Psoas muscle (tissue), 8 donors: ENCODE results near the gene PRMT7. TPM values are rescaled to one million over a fixed set of nuclear protein-coding genes. Genes with fewer than 3 reads are reported as not detected.

Experiments
- ATAC-seq, 4 donors: fragments of 200-7000 bp; cut with Tn5 transposase; one replicate each; pipeline ENCODE4 v1.9.1; 2020; ENCODE audit warnings: moderate library complexity in 3 of 4, mild to moderate bottlenecking in 2 of 4
- DNase-seq, 2 donors: peaks; one replicate each; pipeline ENCODE4 v3.0.0-alpha.2; 2020
- H3K27ac ChIP-seq: fragments of 200-600 bp; one replicate; pipeline ENCODE4 v1.8.0; 2022
- H3K27me3 ChIP-seq, 3 donors: fragments of 200-600 bp in 1 of 3; one replicate each; pipeline versions ENCODE4 v1.6.1 to v1.8.0; 2013 to 2022; ENCODE audit warnings: low read length in 2 of 3, mild to moderate bottlenecking in 2 of 3, moderate library complexity in 1 of 3; ENCODE audit not compliant: insufficient read depth in 3 of 3
- H3K36me3 ChIP-seq, 2 donors: fragments of 200-600 bp in 1 of 2; one replicate each; pipeline versions ENCODE4 v1.6.1 to v1.8.0; 2013 to 2022; ENCODE audit warnings: low read depth in 1 of 2, mild to moderate bottlenecking in 1 of 2, moderate library complexity in 1 of 2; ENCODE audit not compliant: insufficient read depth in 1 of 2
- H3K4me1 ChIP-seq: fragments of 200-600 bp; one replicate; pipeline ENCODE4 v1.8.0; 2022
- H3K4me3 ChIP-seq: fragments of 200-600 bp; one replicate; pipeline ENCODE4 v1.8.0; 2022; ENCODE audit warnings: mild to moderate bottlenecking
- H3K9me3 ChIP-seq: fragments of 200-600 bp; one replicate; pipeline ENCODE4 v1.8.0; 2022
- WGBS, 3 donors: extraction: QIAGEN DNeasy Blood & Tissue Kit; methylation state at CpG; one replicate each; pipeline versions ENCODE4 v1.1.6 to v1.1.7; 2013; 5-methylcytosine and 5-hydroxymethylcytosine counted together
- intact Hi-C, 2 donors: fragments of 100-400 bp; cut with DNase I; formaldehyde crosslinking; loops; one replicate each; pipeline versions ENCODE4 v1.11.0 to v1.14.2; 2022
- polyA plus RNA-seq, 3 donors: library from polyadenylated mRNA; stranded (reverse); fragments of 200-250 nt; gene quantifications; one replicate each; pipeline ENCODE4 v1.2.3, GENCODE V29; 2013
- total RNA-seq, 4 donors: library from RNA; stranded (reverse); fragmentation: NEBNext Ultra II Directional in 2 of 4; extraction: Animal tissue kit (Norgen Biotek cat#: 25700) in 2 of 4; gene quantifications; one replicate each; pipeline versions ENCODE4 v1.2.1 to v1.2.4, GENCODE V29; 2021 to 2023
- TF ChIP-seq, protein P1 (sequence below): fragments of 200-600 bp; IDR thresholded peaks from one replicate; pipeline ENCODE4 v1.8.0; 2022; ENCODE audit warnings: antibody characterized with exemption
- donor health status: healthy with polysubstance abuse.
- donor health status: DM: no; HTN: no; CAD: no; lungs with moderate emphysema.
- donor health status: Bipolar disorder and iron deficiency.
- donor health status: healthy.
- donor health status: DM: yes; HTN: yes; CAD: no.
- donor health status: DM: no; HTN: no; CAD: no.
- donor health status: DM: no; HTN: no; CAD: no.
- donor health status: DM: yes; HTN: yes; CAD: no.

PRMT7 gene
- total and polyA plus RNA-seq, 7 donors: 18.9 to 45.1 (median 26.0) TPM

DNA sequence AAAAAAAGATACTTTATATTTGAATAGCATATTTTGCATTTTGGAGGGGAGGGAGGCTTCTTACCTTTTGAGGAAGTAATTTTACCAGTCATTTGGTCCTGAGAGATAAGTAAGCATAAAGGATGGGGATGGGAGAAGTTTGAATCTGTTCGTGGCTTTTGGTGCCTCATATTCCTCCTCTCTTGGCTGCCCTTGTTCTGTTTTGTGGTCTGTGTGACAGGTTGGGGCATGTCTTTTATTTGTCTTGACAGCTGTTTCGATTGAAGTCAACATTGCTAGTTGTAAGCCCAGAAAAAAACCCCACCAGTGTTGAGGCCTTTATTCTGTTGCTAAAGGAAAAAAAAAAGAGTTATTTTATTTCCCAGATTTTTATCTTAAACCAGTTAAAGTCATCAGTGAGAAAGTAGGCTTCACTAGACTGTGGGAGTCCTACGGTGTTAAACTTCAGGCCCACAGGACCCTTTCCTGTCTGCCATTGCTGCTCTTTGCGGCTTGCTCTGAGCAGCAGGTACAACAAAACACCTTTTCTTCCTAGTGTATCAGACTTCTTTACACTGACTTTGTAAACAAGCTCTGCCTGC lies 35.1 kb upstream of the PRMT7 start:
- TF ChIP-seq, protein P1, sequence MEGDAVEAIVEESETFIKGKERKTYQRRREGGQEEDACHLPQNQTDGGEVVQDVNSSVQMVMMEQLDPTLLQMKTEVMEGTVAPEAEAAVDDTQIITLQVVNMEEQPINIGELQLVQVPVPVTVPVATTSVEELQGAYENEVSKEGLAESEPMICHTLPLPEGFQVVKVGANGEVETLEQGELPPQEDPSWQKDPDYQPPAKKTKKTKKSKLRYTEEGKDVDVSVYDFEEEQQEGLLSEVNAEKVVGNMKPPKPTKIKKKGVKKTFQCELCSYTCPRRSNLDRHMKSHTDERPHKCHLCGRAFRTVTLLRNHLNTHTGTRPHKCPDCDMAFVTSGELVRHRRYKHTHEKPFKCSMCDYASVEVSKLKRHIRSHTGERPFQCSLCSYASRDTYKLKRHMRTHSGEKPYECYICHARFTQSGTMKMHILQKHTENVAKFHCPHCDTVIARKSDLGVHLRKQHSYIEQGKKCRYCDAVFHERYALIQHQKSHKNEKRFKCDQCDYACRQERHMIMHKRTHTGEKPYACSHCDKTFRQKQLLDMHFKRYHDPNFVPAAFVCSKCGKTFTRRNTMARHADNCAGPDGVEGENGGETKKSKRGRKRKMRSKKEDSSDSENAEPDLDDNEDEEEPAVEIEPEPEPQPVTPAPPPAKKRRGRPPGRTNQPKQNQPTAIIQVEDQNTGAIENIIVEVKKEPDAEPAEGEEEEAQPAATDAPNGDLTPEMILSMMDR: no peak
- intact Hi-C loops: no loop called here
- 39 to 43% (median 40%) methylated on average over 4 of the region's 4 CpGs for WGBS, 3 donors
- DNase-seq: no peak
- Histone ChIP-seq H3K4me3 (peak overlapping the region; percentile 45), H3K9me3 (no peaks in the 10 kb centered on the region), H3K27me3 (no peaks in the 10 kb centered on the region), H3K36me3 (peaks cover 0 to 81% of the 10 kb centered on the region in 2 donors), H3K4me1 (peaks cover 83% of the 10 kb centered on the region), H3K27ac (peak overlapping the region; percentile 92)
- ATAC-seq: peak in 3 of 4 donors; percentile 21 to 70 (median 31)

DNA sequence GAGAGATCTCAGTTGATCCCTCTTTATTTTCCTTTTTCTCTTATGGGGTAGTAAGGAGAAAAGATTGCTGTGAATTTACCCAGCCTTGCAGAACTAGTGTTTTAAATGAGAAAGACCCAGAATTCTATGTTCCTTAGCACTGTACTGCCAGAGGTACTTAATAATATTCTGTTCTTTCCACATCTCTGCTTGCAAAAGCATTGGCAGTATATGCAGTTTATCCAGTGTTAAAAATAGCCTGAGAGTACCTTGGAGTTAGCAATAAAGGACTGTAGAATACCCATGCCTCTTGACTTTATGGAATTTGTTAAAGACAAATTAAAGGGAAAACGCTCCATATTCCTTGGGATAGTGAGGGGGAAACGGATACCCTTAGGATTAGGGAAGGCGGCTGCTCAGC lies 34.6 kb upstream of the PRMT7 start:
- Histone ChIP-seq H3K4me1 (peaks cover 83% of the 10 kb centered on the region), H3K27ac (peak overlapping the region; percentile 92), H3K9me3 (no peaks in the 10 kb centered on the region), H3K36me3 (peaks cover 0 to 80% of the 10 kb centered on the region in 2 donors), H3K4me3 (peak overlapping the region; percentile 45), H3K27me3 (no peaks in the 10 kb centered on the region)
- intact Hi-C loops: no loop called here
- TF ChIP-seq, protein P1: no peak
- DNase-seq (no peak), ATAC-seq (peak; percentile 63 to 77 (median 70))
- WGBS, 3 donors: 38 to 55% (median 39%) methylated on average over 3 of the region's 3 CpGs

DNA sequence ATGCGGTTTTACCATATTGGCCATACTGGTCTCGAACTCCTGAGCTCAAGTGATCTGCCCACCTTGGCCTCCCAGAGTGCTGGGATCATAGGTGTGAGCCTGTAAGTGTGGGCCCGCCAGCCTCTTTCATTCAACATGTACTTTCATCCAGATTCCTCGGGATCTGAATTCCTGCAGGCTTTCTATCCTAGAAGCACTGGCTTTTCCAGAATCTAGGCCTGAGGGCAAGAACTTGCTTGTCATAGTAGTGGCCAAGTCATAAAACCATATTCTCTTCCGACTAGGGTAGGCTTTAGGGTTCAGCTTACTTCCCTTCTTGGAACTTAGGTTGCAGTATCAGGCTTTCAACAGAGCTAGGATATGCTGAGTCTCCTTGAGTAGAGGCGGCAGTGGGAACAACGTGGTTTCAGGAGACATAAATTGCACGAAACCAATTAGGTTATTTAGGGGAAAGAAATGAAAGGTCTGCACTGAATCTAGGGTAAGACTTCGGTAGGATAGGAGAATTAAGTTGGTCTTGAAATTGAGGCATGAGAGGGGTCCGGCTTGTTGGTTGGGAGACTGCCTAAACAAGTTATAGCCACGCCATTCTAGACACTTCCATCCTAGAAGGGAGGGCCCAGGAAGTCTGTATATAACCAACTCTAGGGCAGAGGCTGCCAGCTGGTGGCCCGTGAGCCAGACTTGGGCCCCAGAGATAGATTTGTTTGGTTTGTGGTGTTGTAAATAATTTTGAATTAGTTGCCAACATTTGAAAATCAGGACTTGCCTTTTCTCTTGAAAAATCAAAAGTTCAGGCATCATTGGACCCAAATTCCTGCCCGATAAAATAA lies 30.9 kb upstream of the PRMT7 start:
- H3K27ac ChIP-seq: peak overlapping the region; percentile 91
- H3K36me3 ChIP-seq: peaks cover 0 to 74% of the 10 kb centered on the region in 2 donors
- intact Hi-C loops: no loop called here
- 68 to 91% (median 86%) methylated on average over 13 of the region's 13 CpGs for WGBS, 3 donors
- H3K27me3 ChIP-seq: no peaks in the 10 kb centered on the region
- DNase-seq (no peak), ATAC-seq (peak in 1 of 4 donors; percentile 16)
- TF ChIP-seq, protein P1: no peak
- H3K9me3 ChIP-seq: no peaks in the 10 kb centered on the region
- H3K4me3 ChIP-seq: no peak overlapping the region
- H3K4me1 ChIP-seq: peaks cover 82% of the 10 kb centered on the region

DNA sequence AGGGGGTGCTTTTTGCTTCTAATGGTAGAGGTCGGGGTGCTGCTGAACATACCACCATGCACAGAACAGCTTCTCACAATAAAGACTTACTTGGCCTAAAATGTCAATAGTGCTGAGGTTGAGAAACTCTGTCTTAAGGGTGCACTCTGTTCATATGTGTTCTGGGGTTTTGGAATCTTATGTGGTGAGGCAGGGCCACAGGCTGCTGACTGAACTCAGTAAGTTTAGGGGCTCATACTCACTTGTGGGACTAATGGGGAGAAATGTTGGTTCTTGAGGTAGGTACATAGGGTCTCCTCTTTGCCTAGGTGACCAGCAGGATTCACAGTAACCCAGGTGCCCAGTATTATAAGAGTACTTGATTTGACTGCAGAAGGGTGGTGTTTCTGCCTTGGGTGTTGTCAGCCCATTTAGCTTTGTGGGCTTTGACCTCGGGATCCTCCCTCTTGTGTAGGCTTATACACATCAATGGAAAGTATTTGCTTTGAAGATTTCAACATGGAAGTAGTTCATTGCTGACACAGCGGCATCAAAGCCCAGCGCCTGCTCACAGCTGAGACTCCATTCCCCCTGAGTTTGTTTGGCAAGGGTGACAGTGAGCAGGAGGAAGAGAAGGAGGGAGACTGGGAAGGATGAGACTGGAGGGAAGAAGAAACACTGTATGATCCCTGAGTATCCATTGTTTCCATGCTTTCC lies 29.3 kb upstream of the PRMT7 start:
- H3K4me3 ChIP-seq: peak overlapping the region; percentile 15
- no peak for DNase-seq
- 80 to 88% (median 85%) methylated on average over 4 of the region's 4 CpGs for WGBS, 3 donors
- peaks cover 0 to 78% of the 10 kb centered on the region in 2 donors for H3K36me3 ChIP-seq
- H3K9me3 ChIP-seq: no peaks in the 10 kb centered on the region
- H3K27ac ChIP-seq: peak overlapping the region; percentile 91
- intact Hi-C loops: no loop called here
- TF ChIP-seq, protein P1: no peak
- ATAC-seq: peak in 2 of 4 donors; percentile 9 to 21
- no peaks in the 10 kb centered on the region for H3K27me3 ChIP-seq
- peaks cover 84% of the 10 kb centered on the region for H3K4me1 ChIP-seq
